GM19099 (cell line): ENCODE results near the gene NDUFA6.

Experiments used
- POLR2A ChIP-seq: IDR thresholded peaks from 3 replicates; pipeline ENCODE4 v1.6.1; 2011; ENCODE audit warnings: low read depth; ENCODE audit not compliant: insufficient read length; ENCODE audit errors: extremely low read depth

Gene NDUFA6

GRCh38 chr22:42052765-42053164 is 37.8 kb downstream of the NDUFA6 start:
- no peak for TF ChIP-seq POLR2A

GRCh38 chr22:42050641-42051180 is 39.9 kb downstream of the NDUFA6 start:
- no peak for TF ChIP-seq POLR2A

- TF ChIP-seq POLR2A: no peak
Observed at GRCh38 chr22:42041784-42042183, 48.8 kb downstream of the NDUFA6 start.

DNA sequence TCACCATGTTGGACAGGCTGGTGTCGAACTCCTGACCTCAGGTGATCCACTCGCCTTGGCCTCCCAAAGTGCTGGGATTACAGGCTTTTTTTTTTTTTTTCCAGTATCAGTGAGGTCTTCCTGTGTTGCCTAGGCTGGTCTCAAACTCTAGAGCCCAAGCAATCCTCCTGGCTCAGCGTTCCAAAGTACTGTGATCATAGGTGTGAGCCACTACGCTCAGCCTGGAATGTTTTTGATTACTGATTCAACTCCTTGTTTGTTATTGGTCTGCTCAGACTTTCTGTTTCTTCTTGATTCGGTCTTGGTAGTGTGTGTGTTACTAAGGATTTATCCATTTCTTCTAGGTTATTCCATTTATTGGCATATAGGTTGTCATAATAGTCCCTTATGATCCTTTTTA is 51.3 kb downstream of the NDUFA6 start:
- TF ChIP-seq POLR2A: no peak
